GM13977 (cell line): Measurements from ENCODE around the gene MYO18A.

Experiments used
- DNase-seq: peaks from one replicate; pipeline ENCODE4 v3.0.0; 2012; ENCODE audit warnings: low spot score
- in situ Hi-C: fragments of 300-500 bp; cut with MboI; formaldehyde crosslinking; loops from one replicate; pipeline ENCODE4 v1.12.0; 2022; ENCODE audit warnings: low sequenced_read_pairs, low pct_unique_long_range_greater_than_20kb, mixed read lengths, inconsistent platforms; ENCODE audit not compliant: unreplicated experiment
- TF ChIP-seq, protein P1 (sequence below): IDR thresholded peaks from 2 replicates; pipeline ENCODE4 v1.5.1; 2012; ENCODE audit warnings: mild to moderate bottlenecking, control low read depth; ENCODE audit not compliant: insufficient read depth; ENCODE audit errors: extremely low read depth, missing control alignments

MYO18A gene

GRCh38 chr17:29100296-29100695 lies 79.9 kb downstream of the MYO18A start:
- in situ Hi-C loops, result loop anchor here (10.0 kb wide), 1 partner anchor 125 kb away; no protein-coding TSS in a partner anchor
- TF ChIP-seq, protein P1, sequence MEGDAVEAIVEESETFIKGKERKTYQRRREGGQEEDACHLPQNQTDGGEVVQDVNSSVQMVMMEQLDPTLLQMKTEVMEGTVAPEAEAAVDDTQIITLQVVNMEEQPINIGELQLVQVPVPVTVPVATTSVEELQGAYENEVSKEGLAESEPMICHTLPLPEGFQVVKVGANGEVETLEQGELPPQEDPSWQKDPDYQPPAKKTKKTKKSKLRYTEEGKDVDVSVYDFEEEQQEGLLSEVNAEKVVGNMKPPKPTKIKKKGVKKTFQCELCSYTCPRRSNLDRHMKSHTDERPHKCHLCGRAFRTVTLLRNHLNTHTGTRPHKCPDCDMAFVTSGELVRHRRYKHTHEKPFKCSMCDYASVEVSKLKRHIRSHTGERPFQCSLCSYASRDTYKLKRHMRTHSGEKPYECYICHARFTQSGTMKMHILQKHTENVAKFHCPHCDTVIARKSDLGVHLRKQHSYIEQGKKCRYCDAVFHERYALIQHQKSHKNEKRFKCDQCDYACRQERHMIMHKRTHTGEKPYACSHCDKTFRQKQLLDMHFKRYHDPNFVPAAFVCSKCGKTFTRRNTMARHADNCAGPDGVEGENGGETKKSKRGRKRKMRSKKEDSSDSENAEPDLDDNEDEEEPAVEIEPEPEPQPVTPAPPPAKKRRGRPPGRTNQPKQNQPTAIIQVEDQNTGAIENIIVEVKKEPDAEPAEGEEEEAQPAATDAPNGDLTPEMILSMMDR, result no peak
- DNase-seq, result no peak

- TF ChIP-seq, protein P1, result no peak
- DNase-seq, result no peak
- in situ Hi-C loops, result no loop called here
Observed at GRCh38 chr17:29099527-29099926, 80.7 kb downstream of the MYO18A start.

DNA sequence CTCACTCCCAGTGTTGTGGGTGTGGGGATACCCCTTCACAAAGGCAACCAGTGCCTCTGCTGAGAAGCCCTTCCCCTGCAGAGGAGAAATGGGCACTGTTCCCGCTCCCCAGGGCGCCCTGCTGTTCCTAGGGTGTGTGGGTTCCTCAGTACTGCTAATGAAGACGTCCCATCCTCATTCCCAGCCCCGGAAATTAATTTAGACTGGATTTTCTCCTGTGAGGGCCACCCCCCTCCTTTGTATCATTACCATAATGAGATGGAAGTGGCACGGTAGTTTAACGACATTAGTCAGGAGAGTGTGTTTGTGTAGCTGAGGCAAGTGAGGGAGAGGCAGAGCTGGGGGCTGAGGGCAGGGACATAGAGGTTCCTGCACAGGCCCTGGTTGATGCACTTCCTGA lies 84.1 kb downstream of the MYO18A start:
- in situ Hi-C loops, result no loop called here
- DNase-seq, result no peak
- TF ChIP-seq, protein P1, result no peak

- TF ChIP-seq, protein P1, result no peak
- no peak for DNase-seq
- in situ Hi-C loops, result no loop called here
Observed at GRCh38 chr17:29095439-29095838, 84.8 kb downstream of the MYO18A start.

DNA sequence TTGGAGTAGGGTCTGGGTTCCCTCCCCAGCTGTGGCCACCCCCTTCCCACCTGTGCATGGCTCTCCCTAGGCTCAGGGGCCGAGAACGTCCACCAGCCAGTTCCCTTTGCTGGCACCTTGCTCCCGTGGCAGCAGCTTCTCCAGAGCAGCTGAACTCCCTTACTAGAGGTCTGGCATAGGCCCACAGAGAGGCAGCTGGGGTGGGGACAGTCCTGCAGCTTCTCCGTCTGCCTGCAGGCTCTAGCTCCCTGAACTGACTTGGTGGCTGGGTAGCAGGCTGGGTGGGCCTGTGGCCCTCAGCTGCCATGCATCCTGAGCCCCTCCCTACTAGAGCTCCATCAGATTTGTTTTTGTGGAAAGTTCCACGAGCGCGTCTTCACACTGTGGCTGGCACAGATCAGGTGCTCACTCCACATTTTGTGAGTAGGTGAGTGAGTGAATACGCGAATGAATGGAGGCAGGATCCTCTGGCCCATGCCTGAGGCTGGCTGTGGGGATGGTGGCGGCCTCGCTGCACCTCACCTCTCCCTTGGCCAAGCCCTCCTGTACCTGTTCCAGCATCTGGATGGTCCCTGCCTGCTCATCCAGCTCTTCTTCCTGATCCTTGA lies 86.0 kb downstream of the MYO18A start:
- no peak for DNase-seq
- in situ Hi-C loops, result no loop called here
- TF ChIP-seq, protein P1, result no peak

DNA sequence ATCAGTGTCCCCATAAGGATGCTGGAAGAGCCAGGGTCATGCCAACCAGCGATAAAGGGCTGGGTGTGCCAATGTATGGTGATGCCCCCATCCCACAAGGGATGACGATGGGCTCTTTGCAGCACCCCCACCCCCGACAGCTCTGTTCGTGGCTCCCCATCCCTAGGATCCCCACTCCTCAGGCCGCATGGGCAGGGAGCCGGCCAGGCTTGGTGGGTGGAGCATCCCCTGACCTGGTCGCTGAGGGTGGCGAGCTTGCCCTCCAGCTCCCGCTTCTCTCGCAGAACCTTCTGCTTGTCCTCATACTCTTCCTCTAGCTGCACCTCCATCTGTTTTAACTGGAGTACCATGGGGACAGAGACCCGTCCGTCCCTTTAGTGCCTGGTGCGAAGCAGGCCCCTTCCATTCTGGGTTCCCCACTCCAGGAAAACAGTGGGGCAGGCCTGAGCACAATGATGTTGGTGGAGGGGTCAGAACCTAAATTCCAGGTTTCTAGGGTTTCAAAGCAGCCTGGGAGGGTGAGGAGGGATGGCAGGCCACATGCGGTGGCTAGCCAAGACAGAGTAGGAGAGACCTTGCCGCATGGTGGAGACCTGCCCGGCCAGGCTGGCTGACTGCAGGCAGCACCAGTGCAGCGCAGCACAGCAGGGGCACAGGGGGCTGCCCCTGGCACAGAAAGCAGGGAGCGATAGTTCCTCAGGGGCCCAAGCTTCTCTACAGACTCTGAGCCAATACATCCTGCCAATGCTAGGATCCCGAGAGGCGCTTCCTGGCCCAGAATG lies 86.9 kb downstream of the MYO18A start:
- DNase-seq, result no peak
- in situ Hi-C loops, result no loop called here
- TF ChIP-seq, protein P1, result no peak
